ENCODE measurements around the gene IDH3A.
A peak's percentile ranks its signal among the peaks of the same experiment; 100 is the strongest.
"Not testable (repeated sequence)": the region's sequence is repeated elsewhere in the genome, so short reads cannot be mapped to it uniquely, and the experiment has no call there.

Gene IDH3A

GRCh38 chr15:78129751-78130287 is 19.3 kb upstream of the IDH3A start:
- no peak for DNase-seq

- DNase-seq, result no peak
These were observed 18.5 kb upstream of the IDH3A start for GRCh38 chr15:78130466-78131294.

GRCh38 chr15:78131295-78132061 is 17.7 kb upstream of the IDH3A start, which contains the start of gene CIB2:
TSS of gene CIB2 (minus strand) at chr15:78131445. CDS start at chr15:78131215, 230 bp downstream.
- peak; percentile 94 for DNase-seq

- DNase-seq, result no peak
These were observed 15.4 kb upstream of the IDH3A start for GRCh38 chr15:78133801-78134200.

GRCh38 chr15:78139578-78139977 is 9.6 kb upstream of the IDH3A start:
- DNase-seq, result no peak

- DNase-seq, result no peak
These were observed 8.9 kb upstream of the IDH3A start for GRCh38 chr15:78140292-78140691.

GRCh38 chr15:78142332-78142731 is 6.8 kb upstream of the IDH3A start:
- no peak for DNase-seq

GRCh38 chr15:78146425-78147154 is 2.6 kb upstream of the IDH3A start:
- DNase-seq, result no peak

GRCh38 chr15:78147566-78147965 is 1.6 kb upstream of the IDH3A start:
- no peak for DNase-seq

GRCh38 chr15:78148392-78149067 is 632 bp upstream of the IDH3A start:
- no peak for DNase-seq

- no peak for DNase-seq
These were observed 916 bp downstream of the IDH3A start for GRCh38 chr15:78149805-78150751.

- DNase-seq, result not testable (repeated sequence)
These were observed 1.9 kb downstream of the IDH3A start for GRCh38 chr15:78151075-78151474.

GRCh38 chr15:78154955-78155354 is 5.8 kb downstream of the IDH3A start:
- DNase-seq, result no peak

GRCh38 chr15:78155355-78155939 is 6.3 kb downstream of the IDH3A start:
- no peak for DNase-seq

GRCh38 chr15:78156653-78157052 is 7.5 kb downstream of the IDH3A start:
- no peak for DNase-seq

- DNase-seq, result no peak
These were observed 8.0 kb downstream of the IDH3A start for GRCh38 chr15:78157203-78157602.

GRCh38 chr15:78159395-78159794 is 10.2 kb downstream of the IDH3A start:
- DNase-seq, result no peak

GRCh38 chr15:78162038-78162437 is 12.9 kb downstream of the IDH3A start:
- DNase-seq, result no peak

GRCh38 chr15:78164010-78164409 is 14.8 kb downstream of the IDH3A start:
- DNase-seq, result no peak

- DNase-seq, result no peak
These were observed 18.2 kb downstream of the IDH3A start for GRCh38 chr15:78167227-78167888.

Measured in islet precursor cell (in vitro differentiated cells).